GM21717 (cell line): Measurements from ENCODE around the gene LEPROT.
"Not testable (repeated sequence)": the region's sequence is repeated elsewhere in the genome, so short reads cannot be mapped to it uniquely, and the experiment has no call there.

Experiments used
- ATAC-seq: cut with Tn5 transposase; IDR thresholded peaks from one replicate; pipeline ENCODE4 v1.9.1; 2021; ENCODE audit warnings: mild to moderate bottlenecking, moderate library complexity; ENCODE audit not compliant: unreplicated experiment

Gene LEPROT

GRCh38 chr1:65435987-65436386 lies 15.5 kb downstream of the LEPROT start:
- ATAC-seq = no peak

- ATAC-seq = no peak
Measured at GRCh38 chr1:65437616-65438015, 17.1 kb downstream of the LEPROT start.

- ATAC-seq = no peak
Measured at GRCh38 chr1:65440322-65440900, 19.9 kb downstream of the LEPROT start.

GRCh38 chr1:65440915-65441314 lies 20.4 kb downstream of the LEPROT start:
- no peak for ATAC-seq

GRCh38 chr1:65441464-65441863 lies 21.0 kb downstream of the LEPROT start:
- ATAC-seq = no peak

- no peak for ATAC-seq
Measured at GRCh38 chr1:65442442-65442841, 22.0 kb downstream of the LEPROT start.

GRCh38 chr1:65443647-65444046 lies 23.2 kb downstream of the LEPROT start:
- ATAC-seq = no peak

GRCh38 chr1:65444128-65444640 lies 23.7 kb downstream of the LEPROT start:
- no peak for ATAC-seq

GRCh38 chr1:65445837-65446236 lies 25.4 kb downstream of the LEPROT start:
- ATAC-seq = no peak

- no peak for ATAC-seq
Measured at GRCh38 chr1:65449214-65449823, 28.9 kb downstream of the LEPROT start.

- not testable (repeated sequence) for ATAC-seq
Measured at GRCh38 chr1:65455678-65456077, 35.2 kb downstream of the LEPROT start.

GRCh38 chr1:65456481-65456880 lies 36.0 kb downstream of the LEPROT start:
- no peak for ATAC-seq

- no peak for ATAC-seq
Measured at GRCh38 chr1:65457868-65458267, 37.4 kb downstream of the LEPROT start.

- peak; percentile 6 for ATAC-seq
Measured at GRCh38 chr1:65458730-65459396, 38.4 kb downstream of the LEPROT start.

- ATAC-seq = peak; percentile 61
Measured at GRCh38 chr1:65459397-65459768, 38.9 kb downstream of the LEPROT start.

GRCh38 chr1:65465837-65466236 lies 45.4 kb downstream of the LEPROT start:
- not testable (repeated sequence) for ATAC-seq

GRCh38 chr1:65467536-65467935 lies 47.1 kb downstream of the LEPROT start:
- ATAC-seq = no peak

GRCh38 chr1:65469126-65469888 lies 48.8 kb downstream of the LEPROT start:
- ATAC-seq = no peak

- ATAC-seq = no peak
Measured at GRCh38 chr1:65469889-65470340, 49.4 kb downstream of the LEPROT start.

- ATAC-seq = no peak
Measured at GRCh38 chr1:65470766-65471165, 50.3 kb downstream of the LEPROT start.

- ATAC-seq = no peak
Measured at GRCh38 chr1:65471213-65471833, 50.9 kb downstream of the LEPROT start.
